Prostate gland (tissue), 2 donors: Measurements from ENCODE around the gene CHIT1. TPM values are rescaled to one million over a fixed set of nuclear protein-coding genes. Genes with fewer than 3 reads are reported as not detected.

Experiments
- DNase-seq: peaks from one replicate; pipeline ENCODE4 v3.0.0-alpha.2; 2019; ENCODE audit warnings: low spot score
- H3K27ac ChIP-seq, 2 donors: fragments of 200-600 bp; sonication (generic); 2 replicates each; pipeline ENCODE4 v1.5.1; 2017 to 2019
- H3K27me3 ChIP-seq: fragments of 200-600 bp; sonication (generic); replicated peaks from 2 replicates; pipeline ENCODE4 v1.5.1; 2019; ENCODE audit not compliant: insufficient read depth
- H3K36me3 ChIP-seq, 2 donors: fragments of 200-600 bp; sonication (generic); 1 replicate in 1 of 2; 2 replicates in 1 of 2; pipeline versions ENCODE4 v1.5.1 to v1.8.1; 2017 to 2019
- H3K4me1 ChIP-seq: fragments of 200-600 bp; sonication (generic); replicated peaks from 2 replicates; pipeline ENCODE4 v1.5.1; 2019
- H3K4me3 ChIP-seq, 2 donors: fragments of 200-600 bp; sonication (generic); 2 replicates each; pipeline ENCODE4 v1.5.1; 2017 to 2019
- H3K9me3 ChIP-seq: fragments of 200-600 bp; sonication (generic); 2 replicates; pipeline ENCODE4 v1.5.1; 2017
- POLR2A ChIP-seq: fragments of 450-650 bp; IDR thresholded peaks from one replicate; pipeline ENCODE4 v1.6.1; 2016; ENCODE audit warnings: antibody characterized with exemption, mild to moderate bottlenecking
- POLR2AphosphoS5 ChIP-seq: sonication (generic); formaldehyde crosslinking; IDR thresholded peaks from one replicate; pipeline ENCODE4 v1.6.1; 2017; ENCODE audit warnings: antibody characterized with exemption
- WGBS: methylation state at CpG from one replicate; pipeline ENCODE4 v1.1.5; 2018; 5-methylcytosine and 5-hydroxymethylcytosine counted together
- intact Hi-C: fragments of 100-400 bp; cut with DNase I; formaldehyde crosslinking; loops from one replicate; pipeline ENCODE4 v1.14.2; 2022
- total RNA-seq, 2 donors: library from RNA; depleted of rRNA; stranded (reverse); fragments of >200 nt; gene quantifications; one replicate each; pipeline ENCODE4 v1.1.0, GENCODE V29; 2016
- TF ChIP-seq, protein P1 (sequence below), 4 experiments: fragments of 200-600 bp in 2 of 4; fragments of 450-650 bp in 2 of 4; sonication (generic) in 2 of 4; IDR thresholded peaks; 1 replicate in 3 of 4; 2 replicates in 1 of 4; pipeline ENCODE4 v1.5.1; 2016 to 2019; ENCODE audit warnings: antibody characterized with exemption in 4 of 4, mild to moderate bottlenecking in 2 of 4, moderate library complexity in 2 of 4

Gene CHIT1
- total RNA-seq, 2 donors from 2014 or later: 1.5 TPM; not detected in 1

GRCh38 chr1:203206129-203206687 lies 23.3 kb downstream of the CHIT1 start:
- no peaks in the 10 kb centered on the region for H3K27me3 ChIP-seq
- no peak for DNase-seq
- 76% methylated on average over 5 of the region's 5 CpGs for WGBS

DNA sequence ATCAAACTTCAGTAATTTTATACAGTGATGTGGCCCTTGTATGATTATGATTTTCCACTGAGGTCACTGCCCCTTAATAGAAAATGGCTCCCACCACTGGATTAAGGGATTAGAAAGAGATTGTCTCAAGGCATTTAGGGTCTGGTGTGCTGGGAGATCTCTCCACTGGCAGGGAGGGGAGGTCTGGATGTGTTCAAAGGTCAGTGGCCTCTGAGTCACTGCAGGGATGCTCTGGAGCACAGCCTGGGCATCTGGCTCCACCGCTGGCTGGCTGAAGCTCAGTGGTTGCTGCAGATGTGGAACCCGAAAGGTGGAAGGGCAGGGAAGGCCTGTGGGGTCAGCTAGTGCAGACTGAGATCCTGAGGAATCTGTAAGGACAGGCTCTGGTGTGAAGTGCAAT lies 24.7 kb downstream of the CHIT1 start:
- 83% methylated on average over 2 of the region's 2 CpGs for WGBS
- DNase-seq: no peak
- Histone ChIP-seq H3K36me3 (no peaks in the 10 kb centered on the region), H3K4me1 (no peaks in the 10 kb centered on the region), H3K27ac (no peak overlapping the region), H3K27me3 (no peaks in the 10 kb centered on the region), H3K4me3 (no peak overlapping the region), H3K9me3 (no peaks in the 10 kb centered on the region)
- intact Hi-C loops: no loop called here
- TF ChIP-seq, protein P1, sequence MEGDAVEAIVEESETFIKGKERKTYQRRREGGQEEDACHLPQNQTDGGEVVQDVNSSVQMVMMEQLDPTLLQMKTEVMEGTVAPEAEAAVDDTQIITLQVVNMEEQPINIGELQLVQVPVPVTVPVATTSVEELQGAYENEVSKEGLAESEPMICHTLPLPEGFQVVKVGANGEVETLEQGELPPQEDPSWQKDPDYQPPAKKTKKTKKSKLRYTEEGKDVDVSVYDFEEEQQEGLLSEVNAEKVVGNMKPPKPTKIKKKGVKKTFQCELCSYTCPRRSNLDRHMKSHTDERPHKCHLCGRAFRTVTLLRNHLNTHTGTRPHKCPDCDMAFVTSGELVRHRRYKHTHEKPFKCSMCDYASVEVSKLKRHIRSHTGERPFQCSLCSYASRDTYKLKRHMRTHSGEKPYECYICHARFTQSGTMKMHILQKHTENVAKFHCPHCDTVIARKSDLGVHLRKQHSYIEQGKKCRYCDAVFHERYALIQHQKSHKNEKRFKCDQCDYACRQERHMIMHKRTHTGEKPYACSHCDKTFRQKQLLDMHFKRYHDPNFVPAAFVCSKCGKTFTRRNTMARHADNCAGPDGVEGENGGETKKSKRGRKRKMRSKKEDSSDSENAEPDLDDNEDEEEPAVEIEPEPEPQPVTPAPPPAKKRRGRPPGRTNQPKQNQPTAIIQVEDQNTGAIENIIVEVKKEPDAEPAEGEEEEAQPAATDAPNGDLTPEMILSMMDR (IDR thresholded peaks at IDR 0.05): no peak
- TF ChIP-seq POLR2A (no peak), POLR2AphosphoS5 (no peak)

More at GRCh38 chr1:203206129-203206687, 23.3 kb downstream of the CHIT1 start:
- H3K27ac ChIP-seq: no peak overlapping the region
- no peaks in the 10 kb centered on the region for H3K36me3 ChIP-seq
- no peaks in the 10 kb centered on the region for H3K9me3 ChIP-seq
- H3K4me1 ChIP-seq: no peaks in the 10 kb centered on the region
- TF ChIP-seq POLR2A: no peak
- no peak for TF ChIP-seq POLR2AphosphoS5
- TF ChIP-seq, protein P1 (IDR thresholded peaks at IDR 0.05): no peak
- H3K4me3 ChIP-seq: no peak overlapping the region
- intact Hi-C loops: no loop called here

GRCh38 chr1:203202431-203203245 lies 26.8 kb downstream of the CHIT1 start:
- no peaks in the 10 kb centered on the region for H3K4me1 ChIP-seq
- DNase-seq: no peak
- no peak for TF ChIP-seq POLR2A
- TF ChIP-seq, protein P1 (IDR thresholded peaks at IDR 0.05): no peak

GRCh38 chr1:203201516-203202205 lies 27.8 kb downstream of the CHIT1 start:
- Histone ChIP-seq H3K4me1 (no peaks in the 10 kb centered on the region), H3K36me3 (no peaks in the 10 kb centered on the region), H3K9me3 (no peaks in the 10 kb centered on the region), H3K4me3 (no peak overlapping the region), H3K27me3 (no peaks in the 10 kb centered on the region), H3K27ac (no peak overlapping the region)
- WGBS: 78% methylated on average over 10 of the region's 10 CpGs
- intact Hi-C loops: no loop called here
- DNase-seq: no peak
- TF ChIP-seq POLR2A (no peak), POLR2AphosphoS5 (no peak)
- TF ChIP-seq, protein P1 (IDR thresholded peaks at IDR 0.05): no peak

More at GRCh38 chr1:203202431-203203245, 26.8 kb downstream of the CHIT1 start:
- Histone ChIP-seq H3K36me3 (no peaks in the 10 kb centered on the region), H3K27ac (peak overlapping the region in 1 of 2 donors; percentile 39), H3K27me3 (no peaks in the 10 kb centered on the region), H3K9me3 (no peaks in the 10 kb centered on the region), H3K4me3 (no peak overlapping the region)
- intact Hi-C loops: no loop called here
- WGBS: 80% methylated on average over 15 of the region's 15 CpGs
